Astrocyte of the cerebellum (primary cell): ENCODE results near the gene AKAP9.
"Not testable (repeated sequence)": the region's sequence is repeated elsewhere in the genome, so short reads cannot be mapped to it uniquely, and the experiment has no call there.

ENCODE experiments used
- DNase-seq: peaks from one replicate; pipeline ENCODE4 v3.0.0-alpha.2; 2011; ENCODE audit warnings: low read depth
- H3K4me3 ChIP-seq: 2 replicates; pipeline ENCODE4 v1.5.1; 2011; ENCODE audit warnings: mild to moderate bottlenecking, low read depth, low read length, moderate library complexity
- CTCF ChIP-seq: IDR thresholded peaks from 2 replicates; pipeline ENCODE4 v1.5.1; 2012; ENCODE audit warnings: low read length, low read depth, moderate library complexity, mild to moderate bottlenecking; ENCODE audit errors: missing control alignments
- in situ Hi-C: cut with HindIII; loops from 2 replicates; pipeline ENCODE4 v1.10.0; 2017; ENCODE audit warnings: low sequenced_read_pairs

Gene AKAP9

GRCh38 chr7:92141161-92141560 lies 200.5 kb downstream of the AKAP9 start:
- no peak overlapping the region for H3K4me3 ChIP-seq
- no peak for TF ChIP-seq CTCF
- DNase-seq = no peak
- in situ Hi-C loops = no loop called here

- in situ Hi-C loops, DNase-seq, H3K4me3 ChIP-seq: not testable (repeated sequence)
Observed at GRCh38 chr7:92142791-92143190, 202.1 kb downstream of the AKAP9 start.

GRCh38 chr7:92143192-92143880 lies 202.7 kb downstream of the AKAP9 start:
- H3K4me3 ChIP-seq, DNase-seq, in situ Hi-C loops: not testable (repeated sequence)

- in situ Hi-C loops = no loop called here
- TF ChIP-seq CTCF = no peak
- no peak overlapping the region for H3K4me3 ChIP-seq
- DNase-seq = no peak
Observed at GRCh38 chr7:92149736-92150239, 209.1 kb downstream of the AKAP9 start.

- TF ChIP-seq CTCF = no peak
- DNase-seq = no peak
- in situ Hi-C loops = no loop called here
- no peak overlapping the region for H3K4me3 ChIP-seq
Observed at GRCh38 chr7:92150450-92151017, 209.9 kb downstream of the AKAP9 start.

GRCh38 chr7:92155108-92155739 lies 214.6 kb downstream of the AKAP9 start:
- TF ChIP-seq CTCF = no peak
- DNase-seq = no peak
- no peak overlapping the region for H3K4me3 ChIP-seq
- in situ Hi-C loops = no loop called here

- TF ChIP-seq CTCF = no peak
- in situ Hi-C loops = no loop called here
Observed at GRCh38 chr7:92156990-92157389, 216.3 kb downstream of the AKAP9 start.

More at GRCh38 chr7:92156990-92157389, 216.3 kb downstream of the AKAP9 start:
- DNase-seq = no peak
- H3K4me3 ChIP-seq = no peak overlapping the region
